Colonic mucosa (tissue), 4 donors: Measurements from ENCODE around the gene GNB1L. TPM values are rescaled to one million over a fixed set of nuclear protein-coding genes. Genes with fewer than 3 reads are reported as not detected.

ENCODE experiments used
- DNase-seq: peaks from one replicate; pipeline ENCODE4 v3.0.0-alpha.2; 2020
- H3K27ac ChIP-seq: fragments of 200-600 bp; one replicate; pipeline ENCODE4 v1.8.0; 2021
- H3K27me3 ChIP-seq: fragments of 200-600 bp; one replicate; pipeline ENCODE4 v1.8.0; 2021
- H3K36me3 ChIP-seq: fragments of 200-600 bp; one replicate; pipeline ENCODE4 v1.8.0; 2021
- H3K4me1 ChIP-seq: fragments of 200-600 bp; one replicate; pipeline ENCODE4 v1.8.0; 2021; ENCODE audit warnings: mild to moderate bottlenecking
- H3K4me3 ChIP-seq: fragments of 200-600 bp; one replicate; pipeline ENCODE4 v1.8.0; 2021
- H3K9ac ChIP-seq, 2 donors: one replicate each; pipeline ENCODE4 v1.7.0; 2013; ENCODE audit warnings: control low read depth in 2 of 2, low read depth in 2 of 2, low read length in 2 of 2
- H3K9me3 ChIP-seq: fragments of 200-600 bp; one replicate; pipeline ENCODE4 v1.8.0; 2021
- CTCF ChIP-seq: fragments of 200-600 bp; IDR thresholded peaks from one replicate; pipeline ENCODE4 v1.8.0; 2022; ENCODE audit warnings: antibody characterized with exemption, mild to moderate bottlenecking
- intact Hi-C: fragments of 100-400 bp; cut with DNase I; formaldehyde crosslinking; loops from one replicate; pipeline ENCODE4 v1.14.1; 2022
- total RNA-seq, 2 donors: library from RNA; stranded (reverse); fragmentation: NEBNext Ultra II Directional in 1 of 2; extraction: Animal tissue kit (Norgen Biotek cat#: 25700) in 1 of 2; gene quantifications; one replicate each; pipeline ENCODE4 v1.2.1, GENCODE V29; 2021
- donor health status: healthy.
- donor health status: DM: no; HTN: no; CAD: no.
- donor health status: DM: no; HTN: no; CAD: no.

Gene GNB1L
- total RNA-seq, result 10 to 100 TPM in 1 of 2 donors, 1 to 10 TPM in 1; 4.4 to 10.2 TPM

- peak within 1 kb of the TSS; percentile 81 to 89 for H3K9ac ChIP-seq
- intact Hi-C loops, result no loop called here
- DNase-seq, result peak; percentile 97
- TF ChIP-seq CTCF, result no peak
- no peaks in the 10 kb centered on the region for H3K27me3 ChIP-seq
- peaks cover 16% of the 10 kb centered on the region for H3K4me1 ChIP-seq
- no peaks in the 10 kb centered on the region for H3K9me3 ChIP-seq
- peak within 1 kb of the TSS; percentile 92 for H3K27ac ChIP-seq
- no peaks in the 10 kb centered on the region for H3K36me3 ChIP-seq
- peak within 1 kb of the TSS; percentile 99 for H3K4me3 ChIP-seq
Observed at GRCh38 chr22:19854778-19855503, at the start of gene GNB1L, which contains the start of gene RTL10. Gene GNB1L (minus strand): TSS chr22:19854874. CDS start chr22:19821355, 33,519 bp downstream. Gene RTL10 (minus strand): TSS chr22:19854874. CDS start chr22:19852261, 2,613 bp downstream.

- TF ChIP-seq CTCF, result no peak
- Histone ChIP-seq H3K27ac (no peak overlapping the region), H3K9me3 (no peaks in the 10 kb centered on the region), H3K27me3 (no peaks in the 10 kb centered on the region), H3K9ac (no peak overlapping the region), H3K4me3 (no peak overlapping the region), H3K4me1 (no peaks in the 10 kb centered on the region), H3K36me3 (no peaks in the 10 kb centered on the region)
- DNase-seq, result no peak
- intact Hi-C loops, result no loop called here
Observed at GRCh38 chr22:19904174-19904856, 49.6 kb upstream of the GNB1L start.

- no peaks in the 10 kb centered on the region for H3K36me3 ChIP-seq
- no peaks in the 10 kb centered on the region for H3K27me3 ChIP-seq
- DNase-seq, result no peak
- H3K9ac ChIP-seq, result no peak overlapping the region
- TF ChIP-seq CTCF, result no peak
- H3K9me3 ChIP-seq, result no peaks in the 10 kb centered on the region
- H3K4me3 ChIP-seq, result no peak overlapping the region
- intact Hi-C loops, result no loop called here
- no peaks in the 10 kb centered on the region for H3K4me1 ChIP-seq
- H3K27ac ChIP-seq, result no peak overlapping the region
Observed at GRCh38 chr22:19903513-19903912, 48.8 kb upstream of the GNB1L start.

- no peaks in the 10 kb centered on the region for H3K27me3 ChIP-seq
- TF ChIP-seq CTCF, result no peak
- H3K36me3 ChIP-seq, result no peaks in the 10 kb centered on the region
- no peak overlapping the region for H3K27ac ChIP-seq
- intact Hi-C loops, result no loop called here
- H3K9me3 ChIP-seq, result no peaks in the 10 kb centered on the region
- no peak overlapping the region for H3K4me3 ChIP-seq
- H3K4me1 ChIP-seq, result no peaks in the 10 kb centered on the region
- H3K9ac ChIP-seq, result no peak overlapping the region
- DNase-seq, result no peak
Observed at GRCh38 chr22:19903031-19903430, 48.4 kb upstream of the GNB1L start.

- H3K4me1 ChIP-seq, result no peaks in the 10 kb centered on the region
- DNase-seq, result no peak
- no peaks in the 10 kb centered on the region for H3K9me3 ChIP-seq
- no peaks in the 10 kb centered on the region for H3K36me3 ChIP-seq
- no peak overlapping the region for H3K4me3 ChIP-seq
- H3K27me3 ChIP-seq, result no peaks in the 10 kb centered on the region
- no peak for TF ChIP-seq CTCF
- intact Hi-C loops, result no loop called here
- no peak overlapping the region for H3K27ac ChIP-seq
- H3K9ac ChIP-seq, result no peak overlapping the region
Observed at GRCh38 chr22:19902245-19902715, 47.6 kb upstream of the GNB1L start.
